ENCODE measurements around the gene RARRES1.

DNA sequence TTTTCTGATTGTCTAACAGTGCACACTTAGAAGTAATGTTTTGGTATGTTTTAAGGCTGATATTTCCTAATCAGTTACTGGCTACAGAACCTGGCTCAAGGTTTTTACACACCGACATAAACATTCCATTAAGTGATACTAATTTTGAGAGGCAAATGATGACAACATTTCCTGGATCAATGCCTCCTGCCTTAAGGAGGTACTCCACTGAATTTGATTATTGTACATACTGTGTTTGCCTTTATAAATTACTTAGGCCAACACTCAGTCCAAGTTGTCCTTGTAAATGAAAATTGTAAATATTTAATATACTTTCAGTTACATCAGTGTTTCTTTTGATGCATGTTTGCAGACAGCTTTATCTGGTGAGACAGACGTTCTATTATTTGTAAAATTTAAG lies 35.6 kb downstream of the RARRES1 start:
- TF ChIP-seq, protein P1, sequence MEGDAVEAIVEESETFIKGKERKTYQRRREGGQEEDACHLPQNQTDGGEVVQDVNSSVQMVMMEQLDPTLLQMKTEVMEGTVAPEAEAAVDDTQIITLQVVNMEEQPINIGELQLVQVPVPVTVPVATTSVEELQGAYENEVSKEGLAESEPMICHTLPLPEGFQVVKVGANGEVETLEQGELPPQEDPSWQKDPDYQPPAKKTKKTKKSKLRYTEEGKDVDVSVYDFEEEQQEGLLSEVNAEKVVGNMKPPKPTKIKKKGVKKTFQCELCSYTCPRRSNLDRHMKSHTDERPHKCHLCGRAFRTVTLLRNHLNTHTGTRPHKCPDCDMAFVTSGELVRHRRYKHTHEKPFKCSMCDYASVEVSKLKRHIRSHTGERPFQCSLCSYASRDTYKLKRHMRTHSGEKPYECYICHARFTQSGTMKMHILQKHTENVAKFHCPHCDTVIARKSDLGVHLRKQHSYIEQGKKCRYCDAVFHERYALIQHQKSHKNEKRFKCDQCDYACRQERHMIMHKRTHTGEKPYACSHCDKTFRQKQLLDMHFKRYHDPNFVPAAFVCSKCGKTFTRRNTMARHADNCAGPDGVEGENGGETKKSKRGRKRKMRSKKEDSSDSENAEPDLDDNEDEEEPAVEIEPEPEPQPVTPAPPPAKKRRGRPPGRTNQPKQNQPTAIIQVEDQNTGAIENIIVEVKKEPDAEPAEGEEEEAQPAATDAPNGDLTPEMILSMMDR (conservative IDR thresholded peaks at IDR 0.05; ENCODE audit: low read length), result no peak
- TF ChIP-seq EZH2phosphoT487 (IDR thresholded peaks at IDR 0.05; ENCODE audit: borderline replicate concordance, low read depth, low read length), result no peak
